ENCODE data around the gene GRID1.

DNA sequence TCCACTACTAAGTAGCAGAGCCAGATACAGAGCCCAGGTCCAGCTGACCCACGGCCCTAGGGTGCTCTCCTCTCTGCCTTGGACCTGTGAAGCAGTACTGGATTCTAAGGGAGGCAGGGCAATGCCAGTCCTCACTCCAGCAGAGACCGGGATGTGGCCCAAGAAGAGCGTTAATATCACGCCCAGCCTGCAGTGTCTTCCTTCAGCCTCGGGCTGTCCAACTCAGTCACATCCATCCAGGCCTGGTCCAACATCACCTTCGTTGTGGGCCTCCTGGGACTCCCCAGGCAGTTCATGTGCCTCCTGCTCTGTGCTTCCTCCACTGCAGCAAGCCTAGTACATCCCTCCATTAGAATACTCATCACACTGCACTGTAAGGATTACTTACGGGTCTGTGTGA is 114.5 kb downstream of the GRID1 start:
- TF ChIP-seq, protein P1, sequence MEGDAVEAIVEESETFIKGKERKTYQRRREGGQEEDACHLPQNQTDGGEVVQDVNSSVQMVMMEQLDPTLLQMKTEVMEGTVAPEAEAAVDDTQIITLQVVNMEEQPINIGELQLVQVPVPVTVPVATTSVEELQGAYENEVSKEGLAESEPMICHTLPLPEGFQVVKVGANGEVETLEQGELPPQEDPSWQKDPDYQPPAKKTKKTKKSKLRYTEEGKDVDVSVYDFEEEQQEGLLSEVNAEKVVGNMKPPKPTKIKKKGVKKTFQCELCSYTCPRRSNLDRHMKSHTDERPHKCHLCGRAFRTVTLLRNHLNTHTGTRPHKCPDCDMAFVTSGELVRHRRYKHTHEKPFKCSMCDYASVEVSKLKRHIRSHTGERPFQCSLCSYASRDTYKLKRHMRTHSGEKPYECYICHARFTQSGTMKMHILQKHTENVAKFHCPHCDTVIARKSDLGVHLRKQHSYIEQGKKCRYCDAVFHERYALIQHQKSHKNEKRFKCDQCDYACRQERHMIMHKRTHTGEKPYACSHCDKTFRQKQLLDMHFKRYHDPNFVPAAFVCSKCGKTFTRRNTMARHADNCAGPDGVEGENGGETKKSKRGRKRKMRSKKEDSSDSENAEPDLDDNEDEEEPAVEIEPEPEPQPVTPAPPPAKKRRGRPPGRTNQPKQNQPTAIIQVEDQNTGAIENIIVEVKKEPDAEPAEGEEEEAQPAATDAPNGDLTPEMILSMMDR (IDR thresholded peaks at IDR 0.05; ENCODE audit: low read length), result no peak
- no peak for TF ChIP-seq EZH2 (optimal IDR thresholded peaks at IDR 0.05; ENCODE audit: low read depth, low read length)
- TF ChIP-seq EZH2phosphoT487 (IDR thresholded peaks at IDR 0.05; ENCODE audit: low read length), result no peak
